GM18508 (cell line): ENCODE measurements around the gene EIF4E.
"Not testable (repeated sequence)": the region's sequence is repeated elsewhere in the genome, so short reads cannot be mapped to it uniquely, and the experiment has no call there.

ENCODE experiments used
- ATAC-seq: cut with Tn5 transposase; IDR thresholded peaks from one replicate; pipeline ENCODE4 v1.9.1; 2021; ENCODE audit warnings: moderate number of reproducible peaks; ENCODE audit not compliant: insufficient read depth, unreplicated experiment

The EIF4E gene

GRCh38 chr4:98934851-98935250, 5.9 kb upstream of the EIF4E start:
- ATAC-seq: not testable (repeated sequence)

- ATAC-seq: no peak
Measured at GRCh38 chr4:98932539-98932938, 3.6 kb upstream of the EIF4E start.

GRCh38 chr4:98930311-98930865, 1.5 kb upstream of the EIF4E start:
- no peak for ATAC-seq

GRCh38 chr4:98929341-98930267, 671 bp upstream of the EIF4E start:
- ATAC-seq: peak; percentile 45

- peak; percentile 20 for ATAC-seq
Measured at GRCh38 chr4:98928131-98928504, 815 bp downstream of the EIF4E start.

GRCh38 chr4:98926257-98926656, 2.7 kb downstream of the EIF4E start:
- not testable (repeated sequence) for ATAC-seq

- ATAC-seq: no peak
Measured at GRCh38 chr4:98921292-98921691, 7.6 kb downstream of the EIF4E start.

- ATAC-seq: no peak
Measured at GRCh38 chr4:98919996-98920395, 8.9 kb downstream of the EIF4E start.

- not testable (repeated sequence) for ATAC-seq
Measured at GRCh38 chr4:98910728-98911127, 18.2 kb downstream of the EIF4E start.

GRCh38 chr4:98909646-98910401, 19.1 kb downstream of the EIF4E start:
- ATAC-seq: no peak

- ATAC-seq: no peak
Measured at GRCh38 chr4:98908703-98909262, 20.1 kb downstream of the EIF4E start.

- no peak for ATAC-seq
Measured at GRCh38 chr4:98908182-98908581, 20.8 kb downstream of the EIF4E start.

GRCh38 chr4:98905839-98906238, 23.1 kb downstream of the EIF4E start:
- no peak for ATAC-seq

GRCh38 chr4:98905297-98905696, 23.6 kb downstream of the EIF4E start:
- ATAC-seq: no peak

GRCh38 chr4:98903963-98904362, 25.0 kb downstream of the EIF4E start:
- ATAC-seq: no peak

GRCh38 chr4:98903561-98903960, 25.4 kb downstream of the EIF4E start:
- no peak for ATAC-seq

GRCh38 chr4:98899277-98899676, 29.7 kb downstream of the EIF4E start:
- ATAC-seq: no peak

- ATAC-seq: no peak
Measured at GRCh38 chr4:98891478-98892337, 37.2 kb downstream of the EIF4E start.

GRCh38 chr4:98890702-98891455, 38.1 kb downstream of the EIF4E start:
- no peak for ATAC-seq
